EH (cell line): ENCODE results near the gene ZNF563.

Source experiments
- DNase-seq: peaks from one replicate; pipeline ENCODE4 v3.0.0-alpha.2; 2015; ENCODE audit warnings: low read depth

Gene ZNF563

GRCh38 chr19:12294249-12295158 is 38.9 kb downstream of the ZNF563 start, which contains the start of gene ZNF44:
Gene ZNF44, minus strand, starts transcription at chr19:12294883. Its CDS starts 189 bp downstream, at chr19:12294694.
- DNase-seq, result peak; percentile 94

- DNase-seq, result peak; percentile 69
Measured at GRCh38 chr19:12293777-12294248, 39.6 kb downstream of the ZNF563 start.

DNA sequence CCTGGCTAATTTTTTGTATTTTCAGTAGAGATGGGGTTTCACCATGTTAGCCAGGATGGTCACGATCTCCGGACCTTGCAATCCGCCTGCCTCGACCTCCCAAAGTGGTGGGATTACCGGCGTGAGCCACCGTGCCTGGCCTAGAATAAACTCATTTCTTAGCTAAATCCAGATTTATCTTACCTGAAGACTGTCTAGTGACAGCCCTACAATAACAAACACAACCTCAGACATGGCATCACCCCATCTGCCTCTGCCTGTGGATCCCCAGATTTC is 43.7 kb downstream of the ZNF563 start:
- no peak for DNase-seq

DNA sequence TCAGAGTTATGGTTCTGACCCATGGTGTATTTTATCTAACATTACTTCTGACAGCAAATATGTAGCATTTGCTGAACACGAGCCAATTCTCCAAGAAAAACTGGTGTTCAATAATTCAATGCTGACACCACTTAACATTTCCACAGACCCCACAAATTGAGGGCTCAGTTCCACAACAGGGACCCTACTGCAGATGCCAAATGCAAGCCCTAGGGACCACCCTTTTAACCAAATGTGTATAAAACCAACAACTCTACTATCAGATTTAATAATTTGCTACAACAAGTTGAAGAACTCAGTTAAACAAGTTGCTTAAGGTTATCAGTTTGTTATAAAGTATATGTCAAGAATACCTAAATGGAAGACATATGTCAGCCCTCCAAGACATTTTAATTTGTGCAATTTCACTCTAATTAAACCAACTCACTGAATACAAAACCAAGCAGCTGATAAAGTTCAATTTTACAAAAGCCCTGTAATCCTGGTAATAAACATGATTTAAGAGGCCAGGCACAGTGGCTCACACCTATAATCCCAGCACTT is 45.4 kb downstream of the ZNF563 start:
- DNase-seq, result no peak

DNA sequence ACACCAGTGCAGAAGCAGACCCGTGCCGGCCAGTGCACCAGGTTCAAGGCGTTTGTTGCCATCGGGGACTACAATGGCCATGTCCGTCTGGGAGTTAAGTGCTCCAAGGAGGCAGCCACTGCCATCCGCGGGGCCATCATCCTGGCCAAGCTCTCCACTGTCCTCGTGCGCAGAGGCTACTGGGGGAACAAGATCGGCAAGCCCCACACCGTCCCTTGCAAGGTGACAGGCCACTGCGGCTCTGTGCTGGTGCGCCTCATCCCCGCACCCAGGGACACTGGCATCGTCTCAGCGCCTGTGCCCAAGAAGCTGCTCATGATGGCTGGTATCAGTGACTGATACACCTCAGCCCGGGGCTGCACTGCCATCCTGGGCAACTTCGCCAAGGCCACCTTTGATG is 48.8 kb downstream of the ZNF563 start:
- no peak for DNase-seq

GRCh38 chr19:12284226-12284625 is 49.2 kb downstream of the ZNF563 start:
- DNase-seq, result no peak

GRCh38 chr19:12278713-12279112 is 54.7 kb downstream of the ZNF563 start:
- no peak for DNase-seq

GRCh38 chr19:12272980-12273901 is 60.2 kb downstream of the ZNF563 start:
- DNase-seq, result no peak

- DNase-seq, result no peak
Measured at GRCh38 chr19:12272386-12272785, 61.0 kb downstream of the ZNF563 start.

DNA sequence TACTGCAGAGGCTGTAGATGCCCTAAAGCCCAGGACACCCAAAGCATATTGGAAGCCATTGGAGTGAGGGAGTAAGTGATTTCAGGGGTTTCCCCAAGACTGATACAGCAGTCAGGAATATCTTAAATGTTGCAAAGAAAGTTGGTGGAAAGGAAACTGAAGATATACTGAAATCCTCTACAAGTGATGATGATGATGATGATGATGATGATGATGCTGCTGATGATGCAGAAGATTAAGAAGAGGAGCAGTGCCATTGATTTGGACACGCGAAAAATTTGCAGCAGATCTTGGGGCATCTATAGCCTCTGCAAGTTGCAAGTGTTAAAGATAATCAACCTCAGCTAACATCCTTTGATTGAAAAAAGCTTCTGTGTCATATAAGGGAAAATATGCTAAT is 62.6 kb downstream of the ZNF563 start:
- no peak for DNase-seq
